Subcutaneous abdominal adipose tissue (tissue), 5 donors: ENCODE results near the gene SLC14A1.

Source experiments
- H3K27ac ChIP-seq: one replicate; pipeline ENCODE4 v1.7.0; 2013; ENCODE audit warnings: low read depth, mild to moderate bottlenecking, inconsistent platforms, low read length, moderate library complexity
- H3K27me3 ChIP-seq, 5 donors: one replicate each; pipeline ENCODE4 v1.7.0; 2013; ENCODE audit warnings: low read length in 5 of 5, inconsistent platforms in 1 of 5; ENCODE audit not compliant: control insufficient read depth in 5 of 5, insufficient read depth in 4 of 5
- H3K36me3 ChIP-seq, 5 donors: one replicate each; pipeline ENCODE4 v1.7.0; 2013; ENCODE audit warnings: low read length in 5 of 5; ENCODE audit not compliant: control insufficient read depth in 5 of 5, insufficient read depth in 5 of 5
- H3K4me1 ChIP-seq, 5 donors: one replicate each; pipeline ENCODE4 v1.7.0; 2013; ENCODE audit warnings: low read length in 5 of 5, mild to moderate bottlenecking in 3 of 5, moderate library complexity in 1 of 5; ENCODE audit not compliant: control insufficient read depth in 5 of 5, insufficient read depth in 5 of 5
- H3K4me3 ChIP-seq, 5 donors: one replicate each; pipeline ENCODE4 v1.7.0; 2013; ENCODE audit warnings: low read length in 5 of 5, low read depth in 1 of 5
- H3K9ac ChIP-seq, 5 donors: one replicate each; pipeline ENCODE4 v1.7.0; 2013; ENCODE audit warnings: low read length in 5 of 5, mild to moderate bottlenecking in 4 of 5, moderate library complexity in 3 of 5
- H3K9me3 ChIP-seq, 5 donors: one replicate each; pipeline ENCODE4 v1.7.0; 2013; ENCODE audit warnings: low read length in 5 of 5; ENCODE audit not compliant: control insufficient read depth in 5 of 5
- donor health status: healthy.
- donor health status: healthy.
- donor health status: healthy.
- donor health status: healthy.
- donor health status: healthy.

Gene SLC14A1

DNA sequence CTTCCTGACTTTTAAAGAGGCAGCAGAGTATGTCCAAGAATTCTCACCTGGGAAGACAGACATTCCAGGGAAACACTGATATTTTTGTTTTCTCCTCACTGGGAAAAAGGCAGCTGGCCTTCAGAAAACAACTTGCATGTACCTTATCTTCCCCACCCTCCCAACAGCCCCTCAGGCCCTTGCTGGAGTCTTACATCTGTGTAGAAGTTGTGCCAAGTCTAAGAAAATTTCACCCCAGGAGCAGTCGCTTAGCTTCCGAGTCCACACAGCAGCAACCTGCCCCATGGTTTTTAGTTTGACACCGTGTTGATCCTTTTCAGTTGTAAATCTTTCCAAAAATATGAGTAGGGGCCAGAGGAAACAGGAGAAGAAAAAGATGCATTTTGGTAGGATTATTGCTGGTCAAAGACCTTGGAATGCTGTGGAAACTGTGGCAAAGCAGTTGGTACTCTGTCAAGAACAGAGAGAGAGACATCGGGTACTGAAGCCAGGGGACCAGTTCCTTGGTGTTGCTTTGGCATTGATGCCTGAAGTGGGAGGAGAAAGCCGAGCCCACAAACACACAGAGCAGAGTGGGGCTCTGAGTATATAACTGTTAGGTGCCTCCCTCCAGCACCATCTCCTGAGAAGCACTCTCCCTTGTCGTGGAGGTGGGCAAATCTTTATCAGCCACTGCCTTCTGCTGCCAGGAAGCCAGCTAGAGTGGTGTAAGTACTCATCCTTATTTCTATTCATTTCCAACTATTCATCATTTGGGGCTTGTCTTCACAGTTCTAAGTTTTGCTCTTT lies at the start of gene SLC14A1:
TSS of gene SLC14A1 (plus strand) at position 615 of the 789 bp plus-strand sequence. CDS start 6,140 bp downstream, outside the sequence.
- H3K4me1 ChIP-seq = no peaks in the 10 kb centered on the region
- no peak within 1 kb of the TSS for H3K4me3 ChIP-seq
- H3K36me3 ChIP-seq = no peaks in the 10 kb centered on the region
- no peak within 1 kb of the TSS for H3K9ac ChIP-seq
- no peaks in the 10 kb centered on the region for H3K9me3 ChIP-seq
- peaks cover 0 to 3% (median 2%) of the 10 kb centered on the region in 5 donors for H3K27me3 ChIP-seq
- H3K27ac ChIP-seq = no peak within 1 kb of the TSS

DNA sequence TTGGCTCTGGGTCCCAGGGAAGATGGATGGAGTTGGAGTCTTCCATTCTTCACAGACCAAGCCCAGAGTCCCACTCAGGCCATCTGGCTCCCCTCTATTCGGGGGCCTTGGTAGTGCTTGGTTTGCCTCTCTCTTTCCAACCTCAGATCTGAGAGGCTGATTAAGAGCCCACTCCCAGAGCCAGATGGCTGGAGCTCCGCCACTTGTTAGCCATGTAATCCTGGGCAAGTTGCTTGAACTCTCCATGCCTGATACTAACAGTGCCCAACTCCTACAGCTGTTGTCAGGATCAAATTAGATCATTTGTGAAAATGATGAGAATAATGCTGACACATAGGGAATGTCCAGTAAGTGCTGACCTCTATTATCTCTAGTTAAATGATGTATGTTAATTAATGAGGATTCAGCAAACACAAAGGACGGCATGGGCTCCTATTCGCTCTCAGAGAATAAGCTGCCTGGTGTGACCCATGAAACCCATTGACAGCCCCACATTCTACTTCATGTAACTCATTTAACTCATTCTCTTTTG lies 46.6 kb upstream of the SLC14A1 start:
- no peaks in the 10 kb centered on the region for H3K36me3 ChIP-seq
- no peak overlapping the region for H3K9ac ChIP-seq
- no peaks in the 10 kb centered on the region for H3K4me1 ChIP-seq
- H3K4me3 ChIP-seq = no peak overlapping the region
- H3K27ac ChIP-seq = no peak overlapping the region
- H3K9me3 ChIP-seq = no peaks in the 10 kb centered on the region
- peaks cover 0 to 2% (median 0%) of the 10 kb centered on the region in 5 donors for H3K27me3 ChIP-seq

DNA sequence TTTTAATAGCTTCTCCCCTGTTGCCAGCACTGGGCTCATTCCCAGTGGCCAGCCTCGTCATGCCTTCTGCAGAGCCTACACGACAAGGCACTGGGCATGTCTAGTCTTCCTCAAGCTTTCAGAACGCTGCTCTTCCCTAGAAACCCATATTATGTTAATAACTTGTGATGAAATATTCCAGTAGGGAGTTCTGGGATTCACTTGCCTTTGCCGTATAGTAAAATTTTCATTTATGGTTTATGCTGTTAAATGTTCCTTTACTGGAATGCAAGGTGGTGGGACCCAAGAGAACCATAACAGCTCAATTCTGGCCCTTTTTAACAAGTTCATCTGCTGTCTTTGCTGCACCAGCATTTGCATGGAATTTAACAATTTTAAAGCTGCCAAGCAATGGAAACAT lies 45.5 kb upstream of the SLC14A1 start:
- Histone ChIP-seq H3K9me3 (no peaks in the 10 kb centered on the region), H3K4me1 (no peaks in the 10 kb centered on the region), H3K27ac (no peak overlapping the region), H3K4me3 (no peak overlapping the region), H3K27me3 (peaks cover 0 to 2% (median 0%) of the 10 kb centered on the region in 5 donors), H3K9ac (no peak overlapping the region), H3K36me3 (no peaks in the 10 kb centered on the region)

DNA sequence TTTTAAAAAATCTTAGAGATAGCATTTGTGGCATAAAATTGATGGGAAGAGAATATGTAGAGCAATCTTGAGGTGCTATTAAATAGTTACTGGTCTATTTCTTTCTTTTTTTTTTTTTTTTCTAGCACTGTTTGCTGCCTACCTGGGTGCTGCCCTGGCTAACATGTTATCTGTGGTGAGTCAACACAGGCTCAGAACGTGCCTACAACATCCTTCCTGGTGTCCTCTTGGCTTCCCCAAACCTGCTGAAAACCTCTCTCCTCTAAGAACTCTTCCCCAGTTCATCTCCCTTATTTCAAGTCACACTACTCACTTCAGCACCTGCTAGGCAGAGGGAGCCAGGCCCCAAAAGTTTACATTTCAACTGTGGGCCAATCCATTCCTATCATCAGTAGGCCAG lies 45.1 kb upstream of the SLC14A1 start:
- peaks cover 0 to 2% (median 0%) of the 10 kb centered on the region in 5 donors for H3K27me3 ChIP-seq

DNA sequence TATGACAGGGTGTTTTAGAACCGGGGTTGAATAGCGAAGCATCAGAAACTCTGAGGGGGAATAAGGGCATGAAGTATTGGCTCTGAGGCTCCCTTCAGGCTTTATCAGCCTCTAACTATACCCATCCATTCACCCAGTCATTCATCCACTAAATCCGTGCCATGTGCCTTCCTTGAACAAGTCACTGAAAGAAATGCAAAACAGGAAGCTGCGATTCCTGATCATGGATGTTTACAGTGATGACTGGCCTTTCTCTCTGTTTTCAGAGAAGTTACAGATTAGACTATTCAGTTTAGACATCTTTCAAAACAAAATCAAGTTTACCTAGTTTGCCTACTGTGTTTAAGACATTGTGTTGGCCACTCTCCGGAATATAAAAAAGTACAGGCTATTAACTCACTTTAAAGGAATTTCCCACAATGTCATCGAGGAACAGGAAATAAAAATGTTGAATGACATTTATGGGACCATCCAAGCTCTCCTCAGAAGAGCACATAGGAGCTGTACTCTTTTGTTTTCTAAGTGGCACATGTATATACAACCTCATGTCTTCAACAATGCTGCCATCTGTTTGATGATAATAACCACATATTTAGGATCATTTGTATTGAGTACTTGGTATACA lies 43.8 kb upstream of the SLC14A1 start:
- Histone ChIP-seq H3K9ac (no peak overlapping the region), H3K4me3 (no peak overlapping the region), H3K9me3 (no peaks in the 10 kb centered on the region), H3K4me1 (no peaks in the 10 kb centered on the region), H3K27me3 (no peaks in the 10 kb centered on the region), H3K36me3 (no peaks in the 10 kb centered on the region), H3K27ac (no peak overlapping the region)

More for the DNA sequence above, 45.1 kb upstream of the SLC14A1 start:
- Histone ChIP-seq H3K36me3 (no peaks in the 10 kb centered on the region), H3K4me1 (no peaks in the 10 kb centered on the region), H3K27ac (no peak overlapping the region), H3K4me3 (no peak overlapping the region), H3K9me3 (no peaks in the 10 kb centered on the region), H3K9ac (no peak overlapping the region)

DNA sequence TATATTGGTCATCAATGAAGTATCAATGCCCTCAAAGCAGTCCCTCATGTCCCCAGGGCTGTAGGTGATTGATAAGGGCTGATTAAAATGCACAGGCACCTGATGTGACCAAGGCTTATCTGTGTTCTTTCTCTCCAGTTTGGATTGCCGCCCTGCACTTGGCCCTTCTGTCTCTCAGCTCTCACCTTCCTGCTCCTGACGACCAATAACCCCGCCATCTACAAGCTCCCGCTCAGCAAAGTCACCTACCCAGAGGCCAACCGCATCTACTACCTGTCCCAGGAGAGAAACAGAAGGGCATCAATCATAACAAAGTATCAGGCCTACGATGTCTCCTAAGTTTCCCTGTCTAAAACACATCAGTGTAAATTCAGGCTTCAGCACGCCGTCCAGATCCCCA lies 41.8 kb upstream of the SLC14A1 start:
- H3K27ac ChIP-seq = no peak overlapping the region
- H3K4me3 ChIP-seq = no peak overlapping the region
- H3K9ac ChIP-seq = no peak overlapping the region
- no peaks in the 10 kb centered on the region for H3K9me3 ChIP-seq
- no peaks in the 10 kb centered on the region for H3K36me3 ChIP-seq
- H3K4me1 ChIP-seq = peaks cover 0 to 6% (median 4%) of the 10 kb centered on the region in 5 donors
- H3K27me3 ChIP-seq = no peaks in the 10 kb centered on the region

DNA sequence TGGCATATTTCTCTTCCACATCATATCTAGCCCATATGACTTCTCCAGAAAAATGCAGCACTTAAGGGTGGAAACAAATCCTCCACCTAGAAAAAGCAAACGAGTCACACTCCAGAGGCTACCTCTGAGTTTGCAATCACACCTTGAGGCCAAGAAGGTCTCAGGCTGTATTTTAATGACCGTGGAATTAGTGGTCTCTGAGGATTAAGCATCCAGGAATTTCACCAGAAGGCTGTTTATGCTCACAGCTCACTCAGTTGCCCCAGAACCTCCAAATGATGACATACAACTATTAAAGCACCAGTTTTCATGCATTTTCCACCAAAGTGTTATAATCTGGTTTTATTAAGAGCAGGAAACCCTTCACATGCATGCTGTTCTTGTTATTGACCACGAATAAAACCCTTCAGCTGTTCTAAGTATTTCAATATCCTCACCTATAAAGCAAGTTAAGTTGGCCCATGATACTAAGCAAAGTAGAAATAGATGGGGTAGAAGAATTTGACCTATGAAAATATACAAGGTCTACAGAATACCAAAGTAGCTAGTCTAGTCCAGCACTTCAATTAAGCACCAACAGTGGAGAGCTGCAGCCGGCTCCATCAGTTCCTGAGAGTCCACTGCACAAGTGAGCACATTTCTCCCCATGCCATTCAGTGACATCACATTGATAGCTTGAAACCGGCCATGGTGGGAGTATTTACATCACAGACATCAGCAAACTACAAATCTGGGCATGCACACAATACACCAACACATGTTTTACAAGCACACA lies 39.5 kb upstream of the SLC14A1 start:
- no peaks in the 10 kb centered on the region for H3K9me3 ChIP-seq
- no peaks in the 10 kb centered on the region for H3K27me3 ChIP-seq
- H3K9ac ChIP-seq = no peak overlapping the region
- H3K27ac ChIP-seq = no peak overlapping the region
- H3K4me1 ChIP-seq = peaks cover 0 to 23% (median 14%) of the 10 kb centered on the region in 5 donors
- H3K36me3 ChIP-seq = no peaks in the 10 kb centered on the region
- no peak overlapping the region for H3K4me3 ChIP-seq

DNA sequence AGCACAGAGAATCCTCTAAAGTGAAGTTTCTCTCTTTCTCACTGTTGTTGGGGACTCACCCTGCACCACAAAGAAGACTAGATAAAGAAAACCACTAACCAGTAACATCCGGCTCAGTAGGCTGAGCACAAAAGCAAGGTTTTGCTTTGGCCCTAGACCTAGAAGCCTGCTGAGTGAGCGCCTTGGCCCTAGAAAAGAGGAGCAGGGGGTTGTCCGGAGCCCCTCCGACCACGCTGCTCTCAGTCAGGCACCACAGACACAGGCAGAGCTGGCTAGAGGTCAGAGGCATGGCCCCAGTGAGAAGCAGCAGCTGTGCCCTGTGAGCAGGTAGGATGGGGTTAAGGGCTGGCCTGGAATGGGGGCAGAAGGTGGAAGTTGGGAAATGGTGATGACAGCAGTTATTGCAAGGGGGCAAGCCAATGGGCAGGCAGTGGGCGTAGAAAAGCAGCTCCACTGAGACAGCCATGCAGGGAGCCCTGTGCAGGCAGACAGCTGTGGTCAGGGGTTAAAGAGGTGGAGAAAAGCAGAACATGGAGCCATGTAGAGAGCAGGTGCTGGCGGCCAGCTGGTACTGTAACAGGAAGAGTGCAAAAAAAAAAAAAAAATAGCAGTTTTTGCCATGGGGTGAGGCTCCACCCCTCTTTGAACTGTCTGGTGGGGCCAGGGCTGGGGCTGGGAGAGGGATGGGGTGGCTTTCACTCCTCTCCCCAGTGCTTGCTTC lies 36.9 kb upstream of the SLC14A1 start:
- H3K4me3 ChIP-seq = peak overlapping the region in 2 of 5 donors; percentile 2 to 31
- peaks cover 0 to 23% (median 14%) of the 10 kb centered on the region in 5 donors for H3K4me1 ChIP-seq

DNA sequence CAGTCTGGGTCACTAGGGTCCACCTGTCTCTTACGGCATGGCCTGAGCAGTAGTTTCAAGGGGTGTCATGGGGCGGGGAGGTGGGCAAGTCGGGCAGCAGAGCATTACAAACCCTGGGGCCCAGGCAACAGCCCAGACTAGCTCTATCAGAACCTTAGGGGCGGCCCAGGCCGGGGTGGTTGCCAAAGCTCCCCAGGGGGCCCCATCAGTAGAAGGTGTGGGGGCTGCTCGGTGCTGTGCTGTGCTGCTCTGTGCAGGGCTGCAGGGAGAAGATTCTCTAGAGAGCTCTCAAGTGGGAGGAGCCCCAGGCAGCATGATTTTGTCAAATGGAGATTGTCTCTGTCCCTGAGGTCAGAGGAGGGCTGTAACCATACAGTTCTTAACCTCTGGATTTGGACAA lies 36.4 kb upstream of the SLC14A1 start:
- H3K27ac ChIP-seq = no peak overlapping the region
- H3K4me1 ChIP-seq = peaks cover 0 to 23% (median 14%) of the 10 kb centered on the region in 5 donors
- H3K27me3 ChIP-seq = no peaks in the 10 kb centered on the region
- H3K9me3 ChIP-seq = no peaks in the 10 kb centered on the region
- H3K4me3 ChIP-seq = peak overlapping the region in 1 of 5 donors; percentile 31
- H3K9ac ChIP-seq = no peak overlapping the region
- no peaks in the 10 kb centered on the region for H3K36me3 ChIP-seq

More for the DNA sequence above, 36.9 kb upstream of the SLC14A1 start:
- Histone ChIP-seq H3K36me3 (no peaks in the 10 kb centered on the region), H3K9me3 (no peaks in the 10 kb centered on the region), H3K27me3 (no peaks in the 10 kb centered on the region), H3K9ac (peak overlapping the region in 1 of 5 donors; percentile 17), H3K27ac (no peak overlapping the region)
